Measurements from ENCODE around the gene PTF1A.

The PTF1A gene

GRCh38 chr10:23174977-23175512 lies 17.1 kb upstream of the PTF1A start:
- H4K20me1 ChIP-seq (ENCODE audit: insufficient read depth, low read length, poor library complexity, severe bottlenecking): no peaks in the 10 kb centered on the region
- no peaks in the 10 kb centered on the region for H3K9me3 ChIP-seq (ENCODE audit: insufficient read depth, low read depth, low read length)
- H3K36me3 ChIP-seq (ENCODE audit: insufficient read depth, low read length): no peaks in the 10 kb centered on the region
- H3K9ac ChIP-seq (ENCODE audit: low read depth, low read length, poor library complexity, severe bottlenecking): no peak overlapping the region
- H3K79me2 ChIP-seq (ENCODE audit: insufficient read depth, low read length): no peaks in the 10 kb centered on the region
- no peaks in the 10 kb centered on the region for H3K9me2 ChIP-seq (replicated peaks; ENCODE audit: low read depth, low read length)
- no peak overlapping the region for H3K4me3 ChIP-seq (ENCODE audit: low read length, poor library complexity, severe bottlenecking)
- TF ChIP-seq CTCF (conservative IDR thresholded peaks at IDR 0.05; ENCODE audit: low read length) (no peak), EZH2phosphoT487 (IDR thresholded peaks at IDR 0.05; ENCODE audit: borderline replicate concordance) (no peak)
- H3K4me1 ChIP-seq (ENCODE audit: insufficient read depth, low read length, poor library complexity, severe bottlenecking): no peaks in the 10 kb centered on the region
- no peak overlapping the region for H2AFZ ChIP-seq (ENCODE audit: low read length)
- H3F3A ChIP-seq (ENCODE audit: low read depth): no peaks in the 10 kb centered on the region
- no peaks in the 10 kb centered on the region for H3K27me3 ChIP-seq (ENCODE audit: insufficient read depth, low read length, poor library complexity, severe bottlenecking)
- H3K4me2 ChIP-seq (ENCODE audit: low read depth, low read length, poor library complexity, severe bottlenecking): no peak overlapping the region

- no peaks in the 10 kb centered on the region for H3F3A ChIP-seq (ENCODE audit: low read depth)
- H3K27me3 ChIP-seq (ENCODE audit: insufficient read depth, low read length, poor library complexity, severe bottlenecking): no peaks in the 10 kb centered on the region
Measured at GRCh38 chr10:23186178-23186577, 5.9 kb upstream of the PTF1A start.

DNA sequence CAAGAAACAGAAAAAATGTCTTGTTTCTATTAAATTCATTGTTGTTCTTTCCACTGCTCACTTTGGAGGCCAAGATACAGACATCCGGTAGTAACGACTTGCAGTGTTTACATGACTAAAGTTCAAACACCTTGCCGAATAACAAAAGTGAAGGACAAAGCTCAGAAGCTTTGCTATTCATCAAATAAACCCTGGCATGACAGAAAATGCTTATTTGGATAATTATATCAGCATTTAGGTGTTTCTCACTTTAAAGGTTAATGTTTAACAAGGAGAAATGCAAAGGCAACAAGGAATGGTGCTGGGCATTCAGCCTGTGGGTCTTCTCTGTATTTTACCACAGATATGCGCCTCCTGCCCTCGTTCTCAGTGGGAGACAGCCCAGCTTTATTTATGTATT lies 5.4 kb upstream of the PTF1A start:
- Histone ChIP-seq H4K20me1 (ENCODE audit: insufficient read depth, low read length, poor library complexity, severe bottlenecking) (no peaks in the 10 kb centered on the region), H3K9ac (ENCODE audit: low read depth, low read length, poor library complexity, severe bottlenecking) (no peak overlapping the region), H3K4me2 (ENCODE audit: low read depth, low read length, poor library complexity, severe bottlenecking) (no peak overlapping the region), H2AFZ (ENCODE audit: low read length) (no peak overlapping the region), H3K9me2 (replicated peaks; ENCODE audit: low read depth, low read length) (no peaks in the 10 kb centered on the region), H3K36me3 (ENCODE audit: insufficient read depth, low read length) (no peaks in the 10 kb centered on the region), H3K4me1 (ENCODE audit: insufficient read depth, low read length, poor library complexity, severe bottlenecking) (no peaks in the 10 kb centered on the region), H3K79me2 (ENCODE audit: insufficient read depth, low read length) (no peaks in the 10 kb centered on the region), H3K27me3 (ENCODE audit: insufficient read depth, low read length, poor library complexity, severe bottlenecking) (no peaks in the 10 kb centered on the region), H3K9me3 (ENCODE audit: insufficient read depth, low read depth, low read length) (no peaks in the 10 kb centered on the region), H3K4me3 (ENCODE audit: low read length, poor library complexity, severe bottlenecking) (no peak overlapping the region), H3F3A (ENCODE audit: low read depth) (no peaks in the 10 kb centered on the region)
- TF ChIP-seq EZH2phosphoT487 (IDR thresholded peaks at IDR 0.05; ENCODE audit: borderline replicate concordance) (no peak), CTCF (conservative IDR thresholded peaks at IDR 0.05; ENCODE audit: low read length) (no peak)

More at GRCh38 chr10:23186178-23186577, 5.9 kb upstream of the PTF1A start:
- Histone ChIP-seq H3K9me3 (ENCODE audit: insufficient read depth, low read depth, low read length) (no peaks in the 10 kb centered on the region), H3K4me1 (ENCODE audit: insufficient read depth, low read length, poor library complexity, severe bottlenecking) (no peaks in the 10 kb centered on the region), H3K36me3 (ENCODE audit: insufficient read depth, low read length) (no peaks in the 10 kb centered on the region), H3K4me3 (ENCODE audit: low read length, poor library complexity, severe bottlenecking) (no peak overlapping the region), H4K20me1 (ENCODE audit: insufficient read depth, low read length, poor library complexity, severe bottlenecking) (no peaks in the 10 kb centered on the region), H3K9ac (ENCODE audit: low read depth, low read length, poor library complexity, severe bottlenecking) (no peak overlapping the region), H3K4me2 (ENCODE audit: low read depth, low read length, poor library complexity, severe bottlenecking) (no peak overlapping the region), H3K79me2 (ENCODE audit: insufficient read depth, low read length) (no peaks in the 10 kb centered on the region), H3K9me2 (replicated peaks; ENCODE audit: low read depth, low read length) (no peaks in the 10 kb centered on the region), H2AFZ (ENCODE audit: low read length) (no peak overlapping the region)
- TF ChIP-seq EZH2phosphoT487 (IDR thresholded peaks at IDR 0.05; ENCODE audit: borderline replicate concordance) (no peak), CTCF (conservative IDR thresholded peaks at IDR 0.05; ENCODE audit: low read length) (no peak)
